Ammon's horn (tissue), 1 donor: ENCODE measurements around the gene JTB.
A peak's percentile ranks its signal among the peaks of the same experiment; 100 is the strongest.

Experiments used
- DNase-seq: peaks from one replicate; pipeline ENCODE4 v3.0.0-alpha.2; 2016; ENCODE audit warnings: low spot score

Gene JTB

GRCh38 chr1:153932156-153933131, 45.0 kb downstream of the JTB start:
- no peak for DNase-seq

GRCh38 chr1:153929981-153930948, 47.2 kb downstream of the JTB start:
- DNase-seq: no peak

GRCh38 chr1:153929426-153929825, 48.0 kb downstream of the JTB start:
- DNase-seq: no peak

GRCh38 chr1:153928791-153929341, 48.6 kb downstream of the JTB start:
- DNase-seq: peak; percentile 94

DNA sequence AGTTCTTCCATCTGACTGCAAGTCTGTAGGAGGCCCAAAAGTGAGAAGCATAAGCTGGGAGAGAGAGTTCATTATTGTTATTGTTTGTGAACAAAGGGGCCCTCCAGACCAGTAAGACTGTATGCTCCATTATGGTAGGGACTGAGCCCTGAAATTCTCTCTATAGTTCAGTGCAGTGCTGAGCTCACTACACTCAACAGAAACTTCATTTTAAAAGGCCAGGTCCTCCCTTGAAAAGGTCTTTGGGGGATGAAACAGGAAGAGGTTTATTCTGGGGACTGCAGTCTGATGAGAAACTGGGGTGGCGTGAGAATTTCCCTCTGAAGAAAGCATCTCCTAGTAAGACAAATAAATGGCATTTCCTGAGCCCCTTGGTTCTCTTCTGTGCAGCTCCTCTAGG, 49.2 kb downstream of the JTB start:
- DNase-seq: no peak

GRCh38 chr1:153926405-153926804, 51.1 kb downstream of the JTB start:
- DNase-seq: no peak
